Activated CD4-positive, alpha-beta T cell treated with anti-CD3 and anti-CD28 coated beads, Interleukin-2, Interleukin-4, amounts not matched to agents 100 ng/mL and 50 ng/mL, durations not matched to agents 16 hours and 8 hours (primary cell): ENCODE data around the gene DYNLT1.
"Not testable (repeated sequence)": the region's sequence is repeated elsewhere in the genome, so short reads cannot be mapped to it uniquely, and the experiment has no call there.

Source experiments
- DNase-seq: peaks from one replicate; pipeline ENCODE4 v3.0.0-alpha.2; 2020; ENCODE audit warnings: low spot score

The DYNLT1 gene

GRCh38 chr6:158663625-158664165 lies 19.2 kb upstream of the DYNLT1 start:
- DNase-seq, result no peak

GRCh38 chr6:158662954-158663624 lies 18.5 kb upstream of the DYNLT1 start:
- DNase-seq, result no peak

GRCh38 chr6:158662607-158662953 lies 18.0 kb upstream of the DYNLT1 start:
- DNase-seq, result no peak

DNA sequence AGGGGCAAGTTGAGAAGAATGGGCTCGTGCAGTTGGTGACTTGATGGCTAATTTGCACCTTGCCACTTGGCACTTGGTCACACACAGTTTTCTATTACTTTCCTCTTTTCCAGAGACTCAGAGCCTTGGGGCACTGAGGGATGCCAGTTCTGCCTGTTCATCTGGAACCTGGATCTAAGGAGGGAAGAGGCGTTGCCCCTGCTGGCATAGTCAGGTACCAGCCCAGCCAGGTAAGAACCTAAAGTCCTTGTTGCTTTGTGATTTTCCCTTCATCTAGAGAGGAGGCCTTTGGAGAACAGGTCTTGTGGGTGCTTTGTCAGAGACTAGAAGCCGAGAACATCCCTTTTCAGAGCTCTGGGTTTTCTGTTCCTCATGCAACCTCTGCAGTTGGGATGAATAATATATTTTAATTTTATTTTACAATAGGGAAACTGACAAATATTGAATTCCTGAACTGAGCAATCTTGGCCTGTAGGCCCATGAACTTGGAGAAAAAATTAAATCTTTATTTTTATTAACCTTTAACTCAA lies 16.7 kb upstream of the DYNLT1 start:
- DNase-seq, result no peak

- no peak for DNase-seq
Measured at GRCh38 chr6:158660333-158660754, 15.8 kb upstream of the DYNLT1 start.

- DNase-seq, result not testable (repeated sequence)
Measured at GRCh38 chr6:158656986-158657385, 12.4 kb upstream of the DYNLT1 start.

DNA sequence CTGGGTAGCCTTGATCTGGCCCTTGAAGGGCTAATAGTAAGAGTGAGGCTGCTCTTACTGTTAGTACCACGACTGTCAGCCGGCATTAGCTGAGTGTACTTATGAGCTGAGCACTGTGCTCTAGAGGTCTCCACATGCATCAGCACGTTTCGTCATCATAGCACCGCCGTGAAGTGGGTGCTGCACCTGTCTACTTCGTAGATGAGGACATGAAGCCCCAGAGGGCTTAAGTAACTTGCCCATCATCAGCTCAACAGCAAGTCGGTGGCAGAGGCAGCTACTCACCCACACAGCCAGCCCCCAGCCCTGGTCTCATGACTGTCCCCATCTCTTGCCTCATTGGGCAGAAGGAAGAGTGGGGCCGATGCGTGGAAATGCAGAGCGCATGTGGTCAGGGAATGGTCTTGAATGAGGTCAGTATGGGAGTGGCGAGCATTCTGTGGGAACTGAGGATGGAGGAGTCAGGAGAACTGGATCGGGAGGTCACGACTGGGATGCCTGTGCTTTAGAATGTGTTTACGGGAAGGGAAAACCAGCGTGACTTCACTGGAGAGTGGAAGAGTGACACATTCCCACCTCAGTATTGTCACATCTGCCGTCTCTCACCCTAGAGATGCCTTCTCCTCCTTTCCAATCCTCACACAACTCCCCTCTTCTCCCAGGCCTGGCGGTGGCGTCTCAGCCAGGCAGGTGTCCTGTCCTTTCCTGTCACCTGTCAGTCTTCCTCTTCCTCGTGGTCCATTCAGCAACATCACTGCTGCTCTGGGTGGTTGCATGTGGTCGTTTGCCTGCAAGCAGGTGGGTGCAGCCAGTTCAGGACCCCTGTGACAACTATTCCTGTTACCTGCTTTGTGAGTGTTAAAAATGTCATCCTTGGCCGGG lies 11.3 kb upstream of the DYNLT1 start:
- DNase-seq, result no peak

GRCh38 chr6:158654960-158655489 lies 10.5 kb upstream of the DYNLT1 start:
- DNase-seq, result peak; percentile 43

DNA sequence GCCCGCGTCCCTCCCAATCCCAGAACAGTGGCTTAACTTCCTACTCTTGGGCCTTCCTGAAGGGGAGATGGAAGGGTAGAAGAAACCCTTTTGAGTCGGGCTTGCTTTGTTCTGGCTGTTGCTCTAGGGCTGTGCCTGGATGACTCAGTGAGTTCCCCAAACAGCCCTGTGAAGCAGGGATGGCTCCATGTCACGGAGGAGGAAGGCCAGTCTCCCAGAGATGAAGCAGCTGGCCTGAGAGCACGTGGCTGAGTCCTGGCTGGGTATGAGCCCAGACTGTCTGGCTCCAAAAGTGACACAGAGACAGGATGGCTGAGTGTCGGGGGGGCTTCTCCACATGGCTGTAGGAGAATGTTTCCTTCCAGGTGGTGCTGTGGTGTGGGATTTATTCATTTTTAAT lies 10.0 kb upstream of the DYNLT1 start:
- DNase-seq, result no peak

- DNase-seq, result peak; percentile 96
Measured at GRCh38 chr6:158653577-158654354, 9.2 kb upstream of the DYNLT1 start.

GRCh38 chr6:158651981-158652737 lies 7.6 kb upstream of the DYNLT1 start:
- DNase-seq, result not testable (repeated sequence)

- peak; percentile 91 for DNase-seq
Measured at GRCh38 chr6:158649289-158650143, 5.0 kb upstream of the DYNLT1 start, which contains the start of gene SYTL3. Gene SYTL3, plus strand, starts transcription at chr6:158650054. Its CDS starts 13,215 bp downstream, at chr6:158663269.

GRCh38 chr6:158648682-158649131 lies 4.2 kb upstream of the DYNLT1 start:
- peak; percentile 89 for DNase-seq

DNA sequence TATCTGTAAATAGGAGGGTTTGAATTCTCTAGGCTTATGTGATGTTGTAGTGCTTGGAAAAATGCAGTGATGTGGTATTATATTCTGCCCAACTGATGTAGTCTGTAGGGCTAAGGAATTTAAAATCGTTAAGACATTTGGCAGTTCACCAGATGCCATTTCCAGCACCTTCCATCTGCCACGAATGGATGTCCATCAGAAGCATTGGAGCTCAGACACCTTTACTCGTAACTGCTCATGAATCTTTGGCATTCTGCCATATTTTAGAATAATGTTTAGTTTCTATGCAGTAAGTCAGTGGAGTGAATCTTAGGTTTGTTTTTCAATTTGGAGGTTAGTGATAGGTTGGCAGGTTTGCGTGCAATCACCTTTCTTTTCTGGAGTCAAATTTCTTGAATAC lies 3.0 kb upstream of the DYNLT1 start:
- DNase-seq, result no peak

GRCh38 chr6:158646023-158646910 lies 1.7 kb upstream of the DYNLT1 start:
- DNase-seq, result no peak

GRCh38 chr6:158645064-158646022 lies 800 bp upstream of the DYNLT1 start:
- DNase-seq, result peak; percentile 76

GRCh38 chr6:158643836-158644230 lies 710 bp downstream of the DYNLT1 start:
- DNase-seq, result no peak
